ENCODE results near the gene SORBS1.

Gene SORBS1

DNA sequence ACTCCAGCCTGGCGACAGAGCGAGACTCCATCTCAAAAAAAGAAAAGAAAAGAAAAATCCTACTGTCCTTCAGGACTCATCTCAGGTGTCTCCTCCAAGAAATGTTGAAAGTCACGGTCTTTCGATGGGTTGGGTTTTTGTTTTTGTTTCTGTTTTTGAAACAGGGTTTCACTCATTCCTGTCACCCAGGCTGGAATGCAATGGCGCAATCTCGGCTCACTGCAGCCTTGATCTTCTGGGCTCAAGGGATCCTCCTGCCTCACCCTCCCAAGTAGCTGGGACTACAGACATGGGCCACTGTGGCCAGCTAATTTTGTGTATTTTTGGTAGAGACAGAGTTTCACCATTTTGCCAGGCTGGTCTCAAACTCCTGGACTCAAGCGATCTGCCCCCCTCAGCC, 3.1 kb upstream of the SORBS1 start:
- DNase-seq: no peak

DNA sequence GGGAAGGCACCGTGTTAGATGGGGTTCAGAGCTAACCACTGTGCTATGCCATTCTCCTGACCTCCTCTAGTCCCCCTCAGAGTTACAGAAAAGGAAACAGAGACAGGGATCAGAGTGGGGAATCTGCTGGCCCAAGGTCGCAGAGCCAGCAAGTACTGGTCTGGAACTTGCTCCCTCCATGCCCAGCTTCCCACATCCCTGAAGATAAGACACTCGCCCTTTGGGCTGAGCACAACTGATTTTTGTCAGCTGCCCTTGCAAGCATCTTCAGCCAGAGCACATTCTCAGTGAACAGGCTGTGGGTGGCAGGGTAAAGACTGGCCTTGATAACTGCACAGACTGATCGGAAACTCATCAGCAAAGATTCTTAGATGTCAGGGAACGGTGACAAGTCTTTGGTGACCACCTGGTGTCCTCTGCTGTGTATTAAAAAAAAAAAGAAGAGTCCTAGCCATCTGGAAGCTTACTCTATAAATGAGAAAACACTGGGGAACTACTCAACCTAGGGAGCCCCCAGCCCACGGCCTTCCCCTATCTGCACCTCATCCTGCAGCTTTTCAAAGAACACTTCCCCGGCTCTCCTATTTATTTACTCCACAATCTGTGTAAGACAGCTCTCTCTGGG, 1.3 kb upstream of the SORBS1 start:
- no peak for DNase-seq

DNA sequence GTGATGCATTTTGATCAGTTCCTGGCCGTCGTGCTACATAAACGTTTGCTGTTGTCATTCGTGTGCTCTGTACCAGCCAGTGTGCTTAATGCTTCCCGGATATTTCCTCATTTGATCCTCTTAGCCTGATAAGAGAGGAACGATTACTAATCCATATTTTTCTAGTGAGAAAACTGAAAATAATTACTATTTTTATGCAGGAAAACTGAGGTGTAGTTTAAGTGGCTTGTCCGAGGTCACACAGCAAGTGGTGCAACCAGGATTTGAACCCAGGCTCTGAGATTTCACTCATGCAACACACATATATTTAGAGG, 650 bp upstream of the SORBS1 start:
- no peak for DNase-seq

DNA sequence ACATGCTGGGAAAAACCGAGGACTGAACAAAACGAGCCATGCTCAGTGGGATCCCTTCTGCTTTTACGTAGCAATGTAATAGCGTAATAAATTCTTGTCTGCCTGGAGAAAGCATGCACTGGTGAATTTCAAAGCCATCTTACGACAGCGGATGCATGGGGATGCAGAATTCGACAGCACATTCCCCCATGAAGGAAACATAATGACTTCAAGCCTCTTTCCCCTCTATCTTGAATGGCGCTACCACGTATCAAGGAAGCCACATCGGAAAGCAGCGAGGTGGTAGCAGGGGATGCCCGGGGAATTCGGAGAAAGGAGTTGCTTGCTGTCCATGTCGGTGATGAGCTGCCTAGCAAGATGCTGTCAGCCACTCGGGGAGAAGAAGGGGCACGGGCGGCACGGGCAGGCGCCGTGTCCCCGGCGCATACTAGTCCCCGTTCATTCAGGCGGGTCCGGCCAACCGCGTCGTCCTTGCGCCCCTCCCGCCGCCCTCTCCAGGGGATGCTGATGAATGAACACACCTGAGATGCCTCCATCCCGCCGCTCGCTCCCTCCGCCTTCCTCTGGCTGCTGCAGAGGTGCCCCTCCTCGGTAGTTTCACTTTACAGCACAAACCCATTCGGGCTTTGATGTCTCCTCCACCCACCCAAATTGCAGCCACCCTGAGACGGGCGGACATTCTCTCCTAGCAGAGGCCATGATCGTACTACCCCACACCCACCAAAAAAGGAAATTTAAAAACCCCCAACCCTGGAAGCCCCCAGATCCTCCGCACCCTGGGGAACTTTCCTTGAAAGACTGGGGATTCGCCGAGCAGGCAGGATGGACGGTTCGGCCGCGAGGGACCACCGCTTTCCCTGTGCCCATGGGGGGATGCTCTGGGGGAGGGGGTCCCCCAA, 644 bp downstream of the SORBS1 start:
- DNase-seq: peak; percentile 16

DNA sequence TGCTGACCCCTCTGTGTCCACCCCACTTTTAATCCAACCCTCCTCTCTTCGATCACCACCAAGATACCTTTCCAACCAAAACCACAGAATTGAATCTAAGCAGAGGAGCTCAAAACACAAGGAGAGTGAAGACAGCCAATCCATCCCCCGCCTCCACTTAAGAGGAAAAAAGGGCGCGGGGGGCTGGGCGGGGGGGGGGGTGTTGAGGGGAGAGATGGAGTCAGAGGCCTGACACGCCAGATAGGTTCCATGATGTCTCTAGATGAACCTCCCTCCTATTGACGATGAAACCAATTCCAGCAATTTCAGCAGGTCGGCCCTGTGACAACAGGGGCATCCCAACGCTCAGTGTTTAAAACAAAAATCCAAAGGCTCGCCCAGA, 1.3 kb downstream of the SORBS1 start:
- no peak for DNase-seq

DNA sequence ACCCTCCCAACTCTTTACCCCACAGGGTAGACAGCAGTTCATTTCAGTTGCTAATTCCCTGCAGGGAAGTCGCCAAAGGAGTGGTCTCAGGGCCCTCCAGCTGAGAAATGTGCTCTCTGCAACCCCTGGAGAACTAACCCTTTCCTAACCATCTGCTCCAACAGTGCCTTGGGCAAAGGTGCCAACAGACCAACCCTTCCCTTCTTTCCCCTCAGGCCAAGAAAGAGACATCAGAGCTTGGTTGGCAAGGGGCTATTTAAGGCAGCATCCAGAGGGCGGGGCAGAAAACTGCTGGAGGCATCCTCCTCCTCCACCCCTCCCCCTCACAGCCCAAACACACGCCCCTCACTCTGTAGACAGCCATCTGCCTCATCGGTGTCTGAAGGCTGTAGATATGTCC, 1.7 kb downstream of the SORBS1 start:
- no peak for DNase-seq

DNA sequence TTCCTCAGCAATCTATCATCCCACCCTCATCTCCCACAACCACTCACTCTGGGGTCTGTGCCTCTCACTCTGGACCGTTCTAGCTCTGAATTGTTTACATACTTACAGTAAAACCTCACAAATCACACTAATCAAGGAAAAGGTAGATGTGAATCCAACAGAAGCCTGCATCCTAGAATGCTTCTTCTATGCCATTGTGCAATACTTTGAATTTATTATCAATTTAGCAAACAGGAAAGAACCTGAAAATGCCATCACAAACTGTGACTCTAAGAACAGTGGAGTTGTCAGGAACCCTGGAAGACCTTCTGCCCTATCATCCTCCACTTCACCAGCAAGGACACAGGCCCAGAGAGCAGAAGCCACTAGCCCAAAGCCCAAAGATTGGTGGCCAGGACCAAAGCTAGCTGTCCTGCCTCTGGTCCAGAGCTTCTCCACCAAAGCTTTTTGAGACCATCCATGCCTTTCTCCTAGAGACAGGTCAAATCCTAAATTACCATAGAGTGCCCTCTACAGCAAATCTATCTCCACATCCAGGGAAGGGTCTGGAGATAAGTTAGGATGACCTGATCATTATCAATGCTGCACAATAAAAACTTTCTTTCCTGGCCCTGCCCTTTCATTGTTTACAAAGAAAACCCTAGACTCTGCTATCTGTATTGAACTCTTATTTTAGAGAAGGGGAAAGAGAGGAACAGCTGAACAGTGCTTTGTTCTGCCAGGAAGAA, 2.4 kb downstream of the SORBS1 start:
- no peak for DNase-seq

DNA sequence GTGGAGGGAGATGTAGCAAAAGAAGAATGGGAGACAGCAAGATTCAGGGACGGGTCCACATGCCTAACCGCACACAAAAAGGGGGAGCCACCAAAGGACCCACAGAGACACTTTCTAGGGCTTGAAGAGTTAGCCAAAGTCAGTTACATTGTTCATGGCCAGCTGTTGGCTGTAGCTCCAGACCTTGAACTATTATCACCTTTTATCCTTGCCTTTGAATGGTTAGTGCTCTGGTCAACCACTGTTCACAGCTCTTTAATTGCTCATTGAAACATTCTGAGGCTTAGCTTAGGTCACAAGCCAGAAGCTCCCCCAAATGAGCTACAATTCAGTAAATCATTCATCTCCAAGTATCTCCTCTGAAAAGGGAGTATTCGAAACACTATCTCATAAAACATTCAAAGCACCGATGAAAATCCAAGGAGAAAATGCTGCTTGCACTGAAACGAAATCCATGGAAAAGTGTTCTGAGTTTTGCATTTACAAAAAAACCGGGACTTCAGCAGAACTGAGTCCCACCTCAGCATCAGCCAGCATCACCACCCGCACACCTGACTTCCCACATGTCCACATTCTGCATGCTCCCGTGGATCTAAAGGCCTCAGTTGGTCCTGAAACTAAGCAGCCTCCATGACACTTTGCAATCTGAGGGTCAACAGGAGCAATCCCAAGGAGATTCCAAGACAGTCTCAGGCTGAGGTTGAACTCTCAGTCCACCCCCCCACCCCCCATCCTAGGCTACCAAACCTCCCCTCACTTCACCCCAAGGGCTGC, 4.0 kb downstream of the SORBS1 start:
- no peak for DNase-seq

DNA sequence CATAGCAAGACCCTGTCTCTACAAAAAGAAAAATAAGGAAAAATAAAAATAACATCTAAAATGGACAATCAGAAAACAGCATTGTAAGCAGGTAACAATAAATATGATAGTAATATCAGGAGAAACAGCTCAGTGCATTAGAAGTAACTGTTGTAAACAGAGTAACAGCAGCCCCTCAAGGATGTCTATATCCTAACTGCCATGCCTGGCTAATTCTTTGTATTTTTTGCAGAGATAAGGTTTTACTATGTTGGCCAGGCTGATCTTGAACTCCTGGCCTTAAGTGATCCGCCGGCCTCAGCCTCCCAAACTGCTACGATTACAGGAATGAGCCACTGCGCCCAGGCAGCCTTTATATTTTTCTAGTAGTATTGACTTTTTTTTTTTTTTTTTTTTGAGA, 7.5 kb downstream of the SORBS1 start:
- DNase-seq: no peak

DNA sequence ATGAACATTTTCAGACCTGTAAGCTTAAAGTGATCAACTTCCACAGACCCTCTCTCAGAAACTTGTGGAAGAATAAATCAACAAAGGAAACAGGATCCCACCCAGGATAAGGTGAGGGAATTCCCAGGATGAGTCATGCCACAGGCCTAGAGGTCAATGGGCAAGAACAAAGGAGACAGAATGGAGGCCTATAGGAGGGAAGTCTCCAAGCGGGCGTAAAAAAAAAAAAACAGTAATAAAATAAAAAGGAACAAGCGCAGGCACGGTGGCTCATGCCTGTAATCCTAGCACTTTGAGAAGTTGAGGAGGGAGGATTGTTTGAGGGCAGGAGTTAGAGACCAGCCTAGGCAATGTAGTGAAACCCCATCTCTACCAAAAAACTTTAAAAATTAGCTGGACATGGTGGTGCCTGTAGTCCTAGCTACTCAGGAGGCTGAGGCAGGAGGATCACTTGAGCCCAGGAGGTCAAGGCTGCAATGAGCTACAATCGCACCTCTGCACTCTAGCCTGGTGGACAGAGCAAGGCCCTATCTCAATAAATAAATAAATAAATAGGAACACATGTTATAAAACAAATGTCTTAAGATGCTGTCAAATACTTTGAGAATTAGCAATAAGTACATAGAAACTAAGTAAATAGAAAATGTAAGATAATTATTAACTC, 8.4 kb downstream of the SORBS1 start:
- DNase-seq: no peak

DNA sequence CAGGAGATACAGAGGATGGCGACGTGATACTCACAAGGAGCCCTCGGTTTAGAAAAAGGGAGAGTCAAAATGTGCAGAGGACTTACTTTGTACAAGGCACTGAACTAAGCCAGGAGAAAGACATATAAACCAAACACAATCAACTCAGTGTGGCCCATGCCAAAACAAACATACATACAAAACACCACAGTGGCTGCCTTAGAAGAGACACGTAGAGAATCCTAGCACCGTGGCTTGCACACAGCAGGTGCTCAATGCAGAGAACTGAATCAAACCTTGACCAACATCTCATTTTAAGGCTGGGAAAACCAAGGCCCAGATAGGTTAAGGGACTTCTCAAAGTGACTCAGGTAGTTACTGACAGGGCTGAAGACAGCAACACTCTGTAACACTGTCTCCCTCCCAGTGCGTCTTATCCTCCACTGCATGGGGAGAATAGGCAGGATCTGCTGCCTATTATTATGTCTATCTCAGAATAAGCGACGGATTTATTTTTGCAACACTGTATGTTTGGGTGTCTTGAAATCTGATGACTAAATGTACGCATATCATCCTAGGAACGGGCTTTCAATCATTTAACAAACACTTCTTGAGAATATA, 11.0 kb downstream of the SORBS1 start:
- DNase-seq: no peak

DNA sequence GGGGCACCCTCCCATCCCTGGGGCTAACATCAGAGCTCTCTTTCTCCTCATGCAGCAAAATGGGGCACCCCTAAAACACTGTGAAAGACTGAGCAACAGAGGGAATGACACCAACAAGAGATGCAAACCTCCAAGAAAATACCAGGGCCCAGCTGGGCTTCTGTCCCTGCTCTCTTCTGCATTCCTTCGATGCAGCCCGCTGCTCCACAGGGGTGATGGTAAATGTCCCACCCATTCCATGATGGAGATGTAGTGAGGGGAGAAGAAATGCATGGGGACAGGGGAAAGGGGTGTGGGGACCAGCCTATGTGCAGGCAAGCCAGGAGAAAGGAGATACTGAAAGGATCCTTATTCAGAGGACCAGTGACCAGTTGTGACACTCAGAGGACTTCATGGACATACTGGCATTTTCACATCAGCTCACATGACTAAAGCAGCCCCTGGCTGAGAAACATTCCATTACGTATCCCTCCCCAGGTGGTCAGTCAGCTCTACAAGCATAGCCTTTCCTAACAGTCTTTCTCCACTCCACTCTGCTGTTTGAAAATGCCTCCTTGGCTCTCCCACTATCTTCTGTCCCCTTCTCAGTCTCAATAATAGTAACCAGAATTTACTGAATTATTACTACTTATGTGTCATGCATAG, 13.3 kb downstream of the SORBS1 start:
- DNase-seq: no peak

DNA sequence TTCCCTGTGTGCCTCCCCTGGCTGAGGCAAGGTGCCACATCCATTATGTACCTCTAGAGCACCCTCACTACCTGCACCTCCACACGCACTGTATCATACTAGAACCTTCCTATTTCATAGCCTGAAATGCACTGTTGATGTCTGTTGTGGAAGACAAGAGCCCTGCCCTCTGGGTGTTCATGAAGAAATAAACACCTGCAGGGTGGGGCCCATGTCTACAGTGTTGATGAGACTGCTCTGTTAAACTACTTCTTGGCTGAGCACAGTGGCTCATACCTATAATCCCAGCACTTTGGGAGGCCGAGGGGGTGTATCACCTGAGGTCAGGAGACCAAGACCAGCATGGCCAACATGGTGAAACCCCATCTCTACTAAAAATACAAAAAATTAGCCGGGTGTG, 14.0 kb downstream of the SORBS1 start:
- DNase-seq: no peak

DNA sequence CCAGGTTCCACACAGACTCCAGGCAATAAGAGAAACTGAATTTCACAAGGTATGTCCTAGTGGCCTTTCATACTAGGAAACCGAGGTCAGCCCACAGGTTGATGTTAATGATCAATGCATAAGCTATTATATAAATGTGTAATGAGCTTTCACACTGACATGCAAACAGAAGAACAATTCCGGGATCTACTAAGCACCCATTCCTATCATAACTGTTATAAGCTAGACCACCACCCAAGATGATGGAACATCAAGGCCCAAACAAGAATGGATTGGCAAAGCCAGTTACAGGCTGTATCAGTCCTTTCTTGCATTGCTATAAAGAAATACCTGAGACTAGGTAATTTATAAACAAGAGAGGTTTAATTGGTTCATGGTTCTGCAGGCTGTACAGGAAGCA, 15.2 kb downstream of the SORBS1 start:
- no peak for DNase-seq

DNA sequence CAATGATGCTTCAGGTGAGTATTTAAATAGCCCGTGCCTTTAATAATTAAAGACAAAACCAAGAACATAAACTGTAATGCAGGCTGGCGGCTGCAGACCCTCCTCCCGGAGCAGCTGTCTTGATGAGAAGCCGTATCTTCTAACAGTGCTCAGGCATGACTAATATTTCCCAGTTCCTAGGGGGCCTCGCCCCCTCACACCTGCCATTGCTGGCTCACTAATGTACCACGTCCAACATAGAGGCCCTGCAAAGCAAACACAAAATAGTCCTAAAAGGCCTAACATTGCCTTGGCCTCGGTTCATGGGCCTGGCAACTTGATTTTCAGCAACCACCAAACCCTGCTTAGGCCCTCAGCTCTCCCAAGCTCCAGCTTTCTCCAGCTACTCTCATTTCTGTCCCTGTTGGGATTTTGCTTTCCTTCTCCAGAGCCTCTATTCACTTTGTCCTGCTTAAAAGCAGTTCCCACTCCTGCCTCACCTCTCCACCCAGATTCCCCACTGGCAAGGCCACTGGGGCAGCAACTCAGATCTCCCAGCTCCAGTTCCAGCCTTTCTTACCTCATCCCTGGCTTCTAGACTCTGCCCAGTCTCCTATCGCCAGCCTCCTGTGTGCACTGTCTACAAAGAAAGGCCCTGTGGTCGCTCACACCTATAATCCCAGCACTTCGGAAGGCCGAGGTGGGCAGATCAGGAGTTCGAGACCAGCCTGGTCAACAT, 16.2 kb downstream of the SORBS1 start:
- no peak for DNase-seq

DNA sequence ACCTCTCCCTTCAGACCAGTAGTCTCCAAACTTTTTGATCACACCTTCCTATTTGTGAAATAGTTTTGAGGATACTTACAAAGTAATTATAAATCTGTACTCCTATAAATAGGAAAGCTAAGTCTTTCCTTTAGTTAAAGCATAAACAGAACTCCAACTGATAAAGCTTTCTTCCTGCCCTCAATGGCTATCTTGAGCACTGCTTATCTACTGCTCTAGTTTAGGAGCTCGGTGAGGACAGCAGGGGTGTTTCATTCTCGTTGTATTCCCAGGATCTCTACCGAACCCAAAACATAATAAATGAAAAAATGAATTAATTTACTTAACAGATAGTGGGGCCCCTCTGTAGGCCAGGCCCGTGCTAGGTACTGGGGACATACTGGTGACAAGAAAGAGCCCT, 17.7 kb downstream of the SORBS1 start:
- no peak for DNase-seq

DNA sequence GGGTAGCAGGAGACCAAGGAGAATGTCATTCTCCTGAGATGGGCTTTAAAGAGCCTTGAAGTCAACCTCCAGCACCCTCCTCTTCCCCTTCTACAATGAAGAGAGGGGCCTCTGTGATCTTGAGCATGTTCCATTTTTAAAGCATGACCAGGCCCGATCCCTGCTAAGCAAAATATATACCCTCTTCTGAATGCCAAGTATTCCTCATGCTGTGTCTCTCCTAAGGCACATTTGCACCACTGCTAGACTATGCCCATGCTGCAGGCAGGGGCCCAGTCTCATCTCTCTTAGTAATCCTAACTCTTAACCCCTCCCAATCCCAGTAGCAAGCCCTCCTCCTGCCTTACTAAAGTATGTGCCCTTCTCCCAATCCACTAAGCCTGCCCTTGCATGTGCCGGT, 18.4 kb downstream of the SORBS1 start:
- DNase-seq: no peak

DNA sequence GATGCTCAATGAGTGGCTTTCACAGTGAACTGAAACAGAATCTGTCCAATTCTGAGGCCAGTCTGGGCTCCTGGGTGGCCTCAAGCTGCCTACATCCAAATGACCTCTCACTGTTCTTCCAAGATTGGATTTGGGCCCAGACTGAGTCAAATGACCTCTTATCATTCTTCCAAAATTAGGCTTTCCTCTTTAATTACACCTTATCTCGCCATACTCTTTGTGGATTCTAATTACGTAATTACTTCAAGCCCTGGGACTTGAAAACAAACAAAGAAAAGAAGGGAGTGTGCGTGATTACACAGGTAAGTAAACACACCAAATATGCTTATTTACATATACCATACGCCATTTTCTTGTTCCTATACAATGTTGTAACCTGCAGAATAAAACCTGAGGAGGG, 18.8 kb downstream of the SORBS1 start:
- DNase-seq: no peak

DNA sequence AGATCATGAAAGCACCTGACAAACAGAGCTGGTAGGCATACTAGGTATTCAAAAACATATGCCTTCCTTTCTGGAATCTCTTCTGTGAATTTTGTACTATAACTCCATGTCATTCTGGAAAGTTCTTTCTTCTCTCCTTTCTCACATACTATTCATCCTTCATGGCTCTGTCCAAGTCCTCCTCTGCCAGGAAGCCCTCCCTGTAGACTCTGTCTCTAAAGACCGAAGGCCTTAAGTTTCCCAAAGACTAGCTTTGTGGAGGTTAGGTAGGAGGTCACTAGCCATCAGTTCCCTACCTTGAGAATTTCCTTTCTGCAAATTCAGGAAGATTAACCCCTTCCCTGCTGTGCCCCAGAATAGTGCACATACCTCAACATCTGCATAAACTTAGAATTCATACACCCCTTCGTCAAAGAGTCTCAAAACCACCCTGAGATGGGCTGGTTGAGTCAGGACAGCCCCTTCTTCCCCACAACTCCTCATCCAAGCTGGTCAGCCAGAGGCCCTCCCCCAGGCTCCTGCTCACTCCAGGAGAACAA, 20.6 kb downstream of the SORBS1 start:
- DNase-seq: no peak

DNA sequence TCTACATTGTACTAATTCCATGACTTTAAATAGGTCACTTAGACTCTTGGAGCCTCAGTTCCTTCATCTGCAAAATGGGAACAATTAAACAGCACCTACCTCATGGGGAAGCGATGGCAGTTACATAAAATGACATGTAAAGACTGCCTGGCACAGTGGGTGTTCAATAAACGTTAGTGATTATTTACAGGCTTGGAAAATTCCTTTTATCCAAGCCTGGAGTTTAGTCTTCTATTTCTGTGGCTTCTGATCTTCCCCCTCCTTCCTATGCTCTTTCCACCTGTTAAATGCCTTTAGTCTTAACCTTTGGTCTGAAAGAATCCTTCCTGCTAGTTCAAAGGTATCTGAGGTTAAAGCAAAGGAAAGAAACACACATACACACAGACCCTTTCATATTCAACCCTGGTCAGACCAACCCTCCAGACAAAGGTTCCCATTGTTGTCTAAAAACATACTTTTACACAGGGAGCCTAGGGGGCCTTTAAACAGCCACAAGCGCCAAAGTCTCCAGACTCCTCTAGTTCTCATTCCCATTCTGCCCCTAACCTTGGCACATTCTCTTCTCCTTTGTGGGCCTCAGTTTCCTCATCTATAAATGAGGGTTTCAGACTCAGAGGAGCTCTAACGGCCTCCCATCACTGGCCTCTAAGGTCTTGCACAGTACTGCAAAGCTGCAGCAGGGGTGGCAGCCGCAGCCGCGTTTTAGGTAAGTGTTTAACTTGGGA, 21.4 kb downstream of the SORBS1 start:
- DNase-seq: no peak

All from fibroblast of skin of right biceps (primary cell).